ENCODE data around the gene LY6G6D. TPM values are rescaled to one million over a fixed set of nuclear protein-coding genes. Genes with fewer than 3 reads are reported as not detected.
"Not testable (repeated sequence)": the region's sequence is repeated elsewhere in the genome, so short reads cannot be mapped to it uniquely, and the experiment has no call there.

LY6G6D gene
- total RNA-seq, 3 donors from 2014 or later: not detected

GRCh38 chr6:31702819-31703716, 12.1 kb upstream of the LY6G6D start, which contains the start of gene ABHD16A:
ABHD16A (minus strand) TSS chr6:31703324; CDS start chr6:31703281, 43 bp downstream.
- ATAC-seq (peak; percentile 94 to 95), DNase-seq (peak; percentile 96)
- Mint-ChIP-seq H3K4me1 (ENCODE audit: low read depth) (peaks cover 22% of the 10 kb centered on the region), H3K27me3 (ENCODE audit: low read depth) (no peaks in the 10 kb centered on the region), H3K4me3 (peak within 1 kb of the TSS; percentile 99), H3K36me3 (ENCODE audit: insufficient read depth) (peaks cover under 1% of the 10 kb centered on the region), H3K9me3 (no peaks in the 10 kb centered on the region)

- Mint-ChIP-seq H3K4me3 (no peak overlapping the region), H3K27me3 (ENCODE audit: low read depth) (no peaks in the 10 kb centered on the region), H3K4me1 (ENCODE audit: low read depth) (peaks cover 21% of the 10 kb centered on the region), H3K9me3 (no peaks in the 10 kb centered on the region), H3K36me3 (ENCODE audit: insufficient read depth) (no peaks in the 10 kb centered on the region)
- DNase-seq (no peak), ATAC-seq (no peak)
Measured at GRCh38 chr6:31705931-31706330, 9.2 kb upstream of the LY6G6D start.

GRCh38 chr6:31706599-31706998, 8.5 kb upstream of the LY6G6D start, which contains the start of gene LY6G6F:
LY6G6F (plus strand) TSS chr6:31706866; CDS start chr6:31706907, 41 bp downstream.
- DNase-seq: no peak
- no peak within 1 kb of the TSS for H3K4me3 Mint-ChIP-seq

GRCh38 chr6:31707701-31708100, 7.4 kb upstream of the LY6G6D start:
- DNase-seq (no peak), ATAC-seq (no peak)
- no peaks in the 10 kb centered on the region for H3K27me3 Mint-ChIP-seq (ENCODE audit: low read depth)
- H3K4me3 Mint-ChIP-seq: no peak overlapping the region
- H3K36me3 Mint-ChIP-seq (ENCODE audit: insufficient read depth): no peaks in the 10 kb centered on the region
- H3K9me3 Mint-ChIP-seq: no peaks in the 10 kb centered on the region
- peaks cover 14% of the 10 kb centered on the region for H3K4me1 Mint-ChIP-seq (ENCODE audit: low read depth)

More at GRCh38 chr6:31706599-31706998, 8.5 kb upstream of the LY6G6D start, which contains the start of gene LY6G6F:
- Mint-ChIP-seq H3K9me3 (no peaks in the 10 kb centered on the region), H3K4me1 (ENCODE audit: low read depth) (peaks cover 20% of the 10 kb centered on the region), H3K36me3 (ENCODE audit: insufficient read depth) (no peaks in the 10 kb centered on the region), H3K27me3 (ENCODE audit: low read depth) (no peaks in the 10 kb centered on the region)
- no peak for ATAC-seq

GRCh38 chr6:31708224-31708623, 6.9 kb upstream of the LY6G6D start:
- H3K9me3 Mint-ChIP-seq: no peaks in the 10 kb centered on the region

GRCh38 chr6:31709157-31709556, 6.0 kb upstream of the LY6G6D start:
- not testable (repeated sequence) for H3K27me3 Mint-ChIP-seq (ENCODE audit: low read depth); ATAC-seq; H3K9me3 Mint-ChIP-seq; H3K4me3 Mint-ChIP-seq; H3K36me3 Mint-ChIP-seq (ENCODE audit: insufficient read depth); DNase-seq
- H3K4me1 Mint-ChIP-seq (ENCODE audit: low read depth): peaks cover 11% of the 10 kb centered on the region

More at GRCh38 chr6:31708224-31708623, 6.9 kb upstream of the LY6G6D start:
- H3K4me3 Mint-ChIP-seq: no peak overlapping the region
- H3K27me3 Mint-ChIP-seq (ENCODE audit: low read depth): no peaks in the 10 kb centered on the region
- DNase-seq (no peak), ATAC-seq (no peak)
- H3K4me1 Mint-ChIP-seq (ENCODE audit: low read depth): peaks cover 13% of the 10 kb centered on the region
- no peaks in the 10 kb centered on the region for H3K36me3 Mint-ChIP-seq (ENCODE audit: insufficient read depth)

- Mint-ChIP-seq H3K36me3 (ENCODE audit: insufficient read depth) (no peaks in the 10 kb centered on the region), H3K4me3 (no peak overlapping the region), H3K9me3 (no peaks in the 10 kb centered on the region), H3K4me1 (ENCODE audit: low read depth) (peaks cover 11% of the 10 kb centered on the region), H3K27me3 (ENCODE audit: low read depth) (no peaks in the 10 kb centered on the region)
- DNase-seq (no peak), ATAC-seq (no peak)
Measured at GRCh38 chr6:31710523-31711219, 4.5 kb upstream of the LY6G6D start.

- Mint-ChIP-seq H3K36me3 (ENCODE audit: insufficient read depth) (no peaks in the 10 kb centered on the region), H3K9me3 (no peaks in the 10 kb centered on the region), H3K4me1 (ENCODE audit: low read depth) (peaks cover 11% of the 10 kb centered on the region), H3K27me3 (ENCODE audit: low read depth) (no peaks in the 10 kb centered on the region), H3K4me3 (no peak overlapping the region)
- ATAC-seq (no peak), DNase-seq (no peak)
Measured at GRCh38 chr6:31711233-31711632, 3.9 kb upstream of the LY6G6D start.

GRCh38 chr6:31712296-31712695, 2.9 kb upstream of the LY6G6D start:
- Mint-ChIP-seq H3K9me3 (no peaks in the 10 kb centered on the region), H3K27me3 (ENCODE audit: low read depth) (no peaks in the 10 kb centered on the region), H3K4me3 (no peak overlapping the region), H3K4me1 (ENCODE audit: low read depth) (peaks cover 11% of the 10 kb centered on the region), H3K36me3 (ENCODE audit: insufficient read depth) (no peaks in the 10 kb centered on the region)
- ATAC-seq: peak in 1 of 2 donors; percentile 46
- DNase-seq: no peak

- H3K36me3 Mint-ChIP-seq (ENCODE audit: insufficient read depth): no peaks in the 10 kb centered on the region
- peaks cover 11% of the 10 kb centered on the region for H3K4me1 Mint-ChIP-seq (ENCODE audit: low read depth)
- no peaks in the 10 kb centered on the region for H3K27me3 Mint-ChIP-seq (ENCODE audit: low read depth)
- no peak for ATAC-seq
- no peak for DNase-seq
- no peaks in the 10 kb centered on the region for H3K9me3 Mint-ChIP-seq
- H3K4me3 Mint-ChIP-seq: no peak overlapping the region
Measured at GRCh38 chr6:31713465-31713864, 1.7 kb upstream of the LY6G6D start.

GRCh38 chr6:31713991-31714684, 1.0 kb upstream of the LY6G6D start:
- H3K4me3 Mint-ChIP-seq: no peak overlapping the region
- ATAC-seq: no peak
- no peaks in the 10 kb centered on the region for H3K36me3 Mint-ChIP-seq (ENCODE audit: insufficient read depth)
- peaks cover 11% of the 10 kb centered on the region for H3K4me1 Mint-ChIP-seq (ENCODE audit: low read depth)
- no peaks in the 10 kb centered on the region for H3K27me3 Mint-ChIP-seq (ENCODE audit: low read depth)
- H3K9me3 Mint-ChIP-seq: no peaks in the 10 kb centered on the region
- DNase-seq: no peak

- no peak overlapping the region for H3K4me3 Mint-ChIP-seq
- no peaks in the 10 kb centered on the region for H3K27me3 Mint-ChIP-seq (ENCODE audit: low read depth)
- no peak for ATAC-seq
- H3K4me1 Mint-ChIP-seq (ENCODE audit: low read depth): no peaks in the 10 kb centered on the region
- DNase-seq: no peak
- H3K36me3 Mint-ChIP-seq (ENCODE audit: insufficient read depth): no peaks in the 10 kb centered on the region
- no peaks in the 10 kb centered on the region for H3K9me3 Mint-ChIP-seq
Measured at GRCh38 chr6:31717499-31718222, 2.5 kb downstream of the LY6G6D start.

GRCh38 chr6:31718265-31718664, 3.1 kb downstream of the LY6G6D start:
- ATAC-seq (no peak), DNase-seq (no peak)
- no peaks in the 10 kb centered on the region for H3K36me3 Mint-ChIP-seq (ENCODE audit: insufficient read depth)
- H3K4me3 Mint-ChIP-seq: no peak overlapping the region
- peaks cover 1% of the 10 kb centered on the region for H3K4me1 Mint-ChIP-seq (ENCODE audit: low read depth)
- no peaks in the 10 kb centered on the region for H3K27me3 Mint-ChIP-seq (ENCODE audit: low read depth)
- no peaks in the 10 kb centered on the region for H3K9me3 Mint-ChIP-seq

- Mint-ChIP-seq H3K4me1 (ENCODE audit: low read depth) (peaks cover 2% of the 10 kb centered on the region), H3K4me3 (no peak overlapping the region), H3K36me3 (ENCODE audit: insufficient read depth) (no peaks in the 10 kb centered on the region), H3K27me3 (ENCODE audit: low read depth) (no peaks in the 10 kb centered on the region), H3K9me3 (no peaks in the 10 kb centered on the region)
- DNase-seq (no peak), ATAC-seq (no peak)
Measured at GRCh38 chr6:31719001-31719400, 3.9 kb downstream of the LY6G6D start.
